Measurements from ENCODE around the gene COBLL1.

COBLL1 gene

GRCh38 chr2:164794432-164795231 lies 47.0 kb downstream of the COBLL1 start:
- Histone ChIP-seq H3K27ac (ENCODE audit: low read depth, low read length) (peak overlapping the region; percentile 58), H3K9ac (ENCODE audit: low read length in 5 of 5) (peak overlapping the region in 3 of 5 donors; percentile 16 to 35 (median 31)), H3K9me3 (ENCODE audit: control insufficient read depth in 5 of 5, low read length in 5 of 5) (no peaks in the 10 kb centered on the region), H3K4me3 (ENCODE audit: low read depth in 1 of 5, low read length in 5 of 5) (peak overlapping the region in 2 of 5 donors; percentile 3 to 30), H3K36me3 (ENCODE audit: control insufficient read depth in 5 of 5, insufficient read depth in 5 of 5, low read length in 5 of 5) (no peaks in the 10 kb centered on the region), H3K27me3 (ENCODE audit: control insufficient read depth in 5 of 5, insufficient read depth in 4 of 5, low read length in 5 of 5) (no peaks in the 10 kb centered on the region), H3K4me1 (ENCODE audit: control insufficient read depth in 5 of 5, insufficient read depth in 5 of 5, low read length in 5 of 5) (peaks cover 2 to 49% (median 41%) of the 10 kb centered on the region in 5 donors)

GRCh38 chr2:164794016-164794415 lies 47.6 kb downstream of the COBLL1 start:
- H3K9ac ChIP-seq (ENCODE audit: low read length in 5 of 5), result peak overlapping the region in 2 of 5 donors; percentile 31 to 35
- H3K9me3 ChIP-seq (ENCODE audit: control insufficient read depth in 5 of 5, low read length in 5 of 5), result no peaks in the 10 kb centered on the region
- no peak overlapping the region for H3K4me3 ChIP-seq (ENCODE audit: low read depth in 1 of 5, low read length in 5 of 5)
- no peaks in the 10 kb centered on the region for H3K36me3 ChIP-seq (ENCODE audit: control insufficient read depth in 5 of 5, insufficient read depth in 5 of 5, low read length in 5 of 5)
- H3K27ac ChIP-seq (ENCODE audit: low read depth, low read length), result peak overlapping the region; percentile 58
- no peaks in the 10 kb centered on the region for H3K27me3 ChIP-seq (ENCODE audit: control insufficient read depth in 5 of 5, insufficient read depth in 4 of 5, low read length in 5 of 5)
- H3K4me1 ChIP-seq (ENCODE audit: control insufficient read depth in 5 of 5, insufficient read depth in 5 of 5, low read length in 5 of 5), result peaks cover 2 to 45% (median 40%) of the 10 kb centered on the region in 5 donors

GRCh38 chr2:164793529-164793928 lies 48.1 kb downstream of the COBLL1 start:
- H3K27me3 ChIP-seq (ENCODE audit: control insufficient read depth in 5 of 5, insufficient read depth in 4 of 5, low read length in 5 of 5), result no peaks in the 10 kb centered on the region
- peak overlapping the region; percentile 58 for H3K27ac ChIP-seq (ENCODE audit: low read depth, low read length)

GRCh38 chr2:164792316-164793170 lies 49.1 kb downstream of the COBLL1 start:
- H3K4me1 ChIP-seq (ENCODE audit: control insufficient read depth in 5 of 5, insufficient read depth in 5 of 5, low read length in 5 of 5), result peaks cover 2 to 37% (median 31%) of the 10 kb centered on the region in 5 donors

More at GRCh38 chr2:164793529-164793928, 48.1 kb downstream of the COBLL1 start:
- no peaks in the 10 kb centered on the region for H3K36me3 ChIP-seq (ENCODE audit: control insufficient read depth in 5 of 5, insufficient read depth in 5 of 5, low read length in 5 of 5)
- H3K9me3 ChIP-seq (ENCODE audit: control insufficient read depth in 5 of 5, low read length in 5 of 5), result no peaks in the 10 kb centered on the region
- no peak overlapping the region for H3K4me3 ChIP-seq (ENCODE audit: low read depth in 1 of 5, low read length in 5 of 5)
- H3K4me1 ChIP-seq (ENCODE audit: control insufficient read depth in 5 of 5, insufficient read depth in 5 of 5, low read length in 5 of 5), result peaks cover 2 to 45% (median 39%) of the 10 kb centered on the region in 5 donors
- no peak overlapping the region for H3K9ac ChIP-seq (ENCODE audit: low read length in 5 of 5)

GRCh38 chr2:164789968-164790367 lies 51.7 kb downstream of the COBLL1 start:
- Histone ChIP-seq H3K9ac (ENCODE audit: low read length in 5 of 5) (no peak overlapping the region), H3K4me3 (ENCODE audit: low read depth in 1 of 5, low read length in 5 of 5) (no peak overlapping the region), H3K27ac (ENCODE audit: low read depth, low read length) (no peak overlapping the region), H3K36me3 (ENCODE audit: control insufficient read depth in 5 of 5, insufficient read depth in 5 of 5, low read length in 5 of 5) (peaks cover 0 to 2% (median 0%) of the 10 kb centered on the region in 5 donors), H3K4me1 (ENCODE audit: control insufficient read depth in 5 of 5, insufficient read depth in 5 of 5, low read length in 5 of 5) (peaks cover 4 to 43% (median 36%) of the 10 kb centered on the region in 5 donors), H3K9me3 (ENCODE audit: control insufficient read depth in 5 of 5, low read length in 5 of 5) (no peaks in the 10 kb centered on the region), H3K27me3 (ENCODE audit: control insufficient read depth in 5 of 5, insufficient read depth in 4 of 5, low read length in 5 of 5) (no peaks in the 10 kb centered on the region)

More at GRCh38 chr2:164792316-164793170, 49.1 kb downstream of the COBLL1 start:
- H3K9ac ChIP-seq (ENCODE audit: low read length in 5 of 5), result peak overlapping the region in 2 of 5 donors; percentile 13 to 20
- peak overlapping the region; percentile 58 for H3K27ac ChIP-seq (ENCODE audit: low read depth, low read length)
- H3K4me3 ChIP-seq (ENCODE audit: low read depth in 1 of 5, low read length in 5 of 5), result no peak overlapping the region
- no peaks in the 10 kb centered on the region for H3K36me3 ChIP-seq (ENCODE audit: control insufficient read depth in 5 of 5, insufficient read depth in 5 of 5, low read length in 5 of 5)
- H3K27me3 ChIP-seq (ENCODE audit: control insufficient read depth in 5 of 5, insufficient read depth in 4 of 5, low read length in 5 of 5), result no peaks in the 10 kb centered on the region
- no peaks in the 10 kb centered on the region for H3K9me3 ChIP-seq (ENCODE audit: control insufficient read depth in 5 of 5, low read length in 5 of 5)

GRCh38 chr2:164786787-164787186 lies 54.8 kb downstream of the COBLL1 start:
- Histone ChIP-seq H3K4me3 (ENCODE audit: low read depth in 1 of 5, low read length in 5 of 5) (no peak overlapping the region), H3K4me1 (ENCODE audit: control insufficient read depth in 5 of 5, insufficient read depth in 5 of 5, low read length in 5 of 5) (peaks cover 2 to 46% (median 30%) of the 10 kb centered on the region in 5 donors), H3K27me3 (ENCODE audit: control insufficient read depth in 5 of 5, insufficient read depth in 4 of 5, low read length in 5 of 5) (no peaks in the 10 kb centered on the region), H3K27ac (ENCODE audit: low read depth, low read length) (peak overlapping the region; percentile 82), H3K36me3 (ENCODE audit: control insufficient read depth in 5 of 5, insufficient read depth in 5 of 5, low read length in 5 of 5) (peaks cover 0 to 2% (median 0%) of the 10 kb centered on the region in 5 donors), H3K9ac (ENCODE audit: low read length in 5 of 5) (no peak overlapping the region), H3K9me3 (ENCODE audit: control insufficient read depth in 5 of 5, low read length in 5 of 5) (no peaks in the 10 kb centered on the region)

GRCh38 chr2:164785457-164785856 lies 56.2 kb downstream of the COBLL1 start:
- Histone ChIP-seq H3K4me1 (ENCODE audit: control insufficient read depth in 5 of 5, insufficient read depth in 5 of 5, low read length in 5 of 5) (peaks cover 2 to 53% (median 36%) of the 10 kb centered on the region in 5 donors), H3K36me3 (ENCODE audit: control insufficient read depth in 5 of 5, insufficient read depth in 5 of 5, low read length in 5 of 5) (peaks cover 0 to 2% (median 0%) of the 10 kb centered on the region in 5 donors), H3K9ac (ENCODE audit: low read length in 5 of 5) (peak overlapping the region in 2 of 5 donors; percentile 3 to 74), H3K4me3 (ENCODE audit: low read depth in 1 of 5, low read length in 5 of 5) (no peak overlapping the region), H3K9me3 (ENCODE audit: control insufficient read depth in 5 of 5, low read length in 5 of 5) (no peaks in the 10 kb centered on the region), H3K27me3 (ENCODE audit: control insufficient read depth in 5 of 5, insufficient read depth in 4 of 5, low read length in 5 of 5) (no peaks in the 10 kb centered on the region), H3K27ac (ENCODE audit: low read depth, low read length) (peak overlapping the region; percentile 82)

GRCh38 chr2:164784376-164784775 lies 57.2 kb downstream of the COBLL1 start:
- H3K36me3 ChIP-seq (ENCODE audit: control insufficient read depth in 5 of 5, insufficient read depth in 5 of 5, low read length in 5 of 5), result peaks cover 0 to 2% (median 0%) of the 10 kb centered on the region in 5 donors
- H3K9ac ChIP-seq (ENCODE audit: low read length in 5 of 5), result peak overlapping the region in 2 of 5 donors; percentile 0 to 33
- H3K4me1 ChIP-seq (ENCODE audit: control insufficient read depth in 5 of 5, insufficient read depth in 5 of 5, low read length in 5 of 5), result peaks cover 2 to 56% (median 39%) of the 10 kb centered on the region in 5 donors
- H3K27me3 ChIP-seq (ENCODE audit: control insufficient read depth in 5 of 5, insufficient read depth in 4 of 5, low read length in 5 of 5), result no peaks in the 10 kb centered on the region
- H3K4me3 ChIP-seq (ENCODE audit: low read depth in 1 of 5, low read length in 5 of 5), result no peak overlapping the region
- H3K9me3 ChIP-seq (ENCODE audit: control insufficient read depth in 5 of 5, low read length in 5 of 5), result no peaks in the 10 kb centered on the region
- H3K27ac ChIP-seq (ENCODE audit: low read depth, low read length), result peak overlapping the region; percentile 82

GRCh38 chr2:164782323-164782722 lies 59.3 kb downstream of the COBLL1 start:
- Histone ChIP-seq H3K9me3 (ENCODE audit: control insufficient read depth in 5 of 5, low read length in 5 of 5) (no peaks in the 10 kb centered on the region), H3K9ac (ENCODE audit: low read length in 5 of 5) (peak overlapping the region in 2 of 5 donors; percentile 29 to 74), H3K27me3 (ENCODE audit: control insufficient read depth in 5 of 5, insufficient read depth in 4 of 5, low read length in 5 of 5) (no peaks in the 10 kb centered on the region), H3K27ac (ENCODE audit: low read depth, low read length) (peak overlapping the region; percentile 96), H3K36me3 (ENCODE audit: control insufficient read depth in 5 of 5, insufficient read depth in 5 of 5, low read length in 5 of 5) (peaks cover 0 to 2% (median 0%) of the 10 kb centered on the region in 5 donors), H3K4me3 (ENCODE audit: low read depth in 1 of 5, low read length in 5 of 5) (no peak overlapping the region), H3K4me1 (ENCODE audit: control insufficient read depth in 5 of 5, insufficient read depth in 5 of 5, low read length in 5 of 5) (peaks cover 2 to 56% (median 40%) of the 10 kb centered on the region in 5 donors)
